ENCODE data around the gene ATP10A.
A peak's percentile ranks its signal among the peaks of the same experiment; 100 is the strongest.

The ATP10A gene

GRCh38 chr15:25890529-25890928 lies 27.4 kb upstream of the ATP10A start:
- in situ Hi-C loops (cut with HindIII; ENCODE audit: low pct_ligation_motif_present, low sequenced_read_pairs): no loop called here
- DNase-seq: no peak

GRCh38 chr15:25887870-25888269 lies 24.7 kb upstream of the ATP10A start:
- no peak overlapping the region for H3K4me3 ChIP-seq (ENCODE audit: low read depth, low read length)
- H3K27ac ChIP-seq: no peak overlapping the region
- H3K36me3 ChIP-seq (replicated peaks): no peaks in the 10 kb centered on the region
- in situ Hi-C loops (cut with HindIII; ENCODE audit: low pct_ligation_motif_present, low sequenced_read_pairs): no loop called here
- DNase-seq: no peak
- TF ChIP-seq CTCF (IDR thresholded peaks at IDR 0.05; ENCODE audit: low read depth, low read length, missing control alignments): no peak
- no peaks in the 10 kb centered on the region for H3K27me3 ChIP-seq (replicated peaks)

More at GRCh38 chr15:25890529-25890928, 27.4 kb upstream of the ATP10A start:
- Histone ChIP-seq H3K4me3 (ENCODE audit: low read depth, low read length) (no peak overlapping the region), H3K27me3 (replicated peaks) (no peaks in the 10 kb centered on the region), H3K36me3 (replicated peaks) (no peaks in the 10 kb centered on the region), H3K27ac (no peak overlapping the region)
- no peak for TF ChIP-seq CTCF (IDR thresholded peaks at IDR 0.05; ENCODE audit: low read depth, low read length, missing control alignments)

GRCh38 chr15:25886498-25887140 lies 23.5 kb upstream of the ATP10A start:
- Histone ChIP-seq H3K27ac (no peak overlapping the region), H3K36me3 (replicated peaks) (no peaks in the 10 kb centered on the region), H3K4me3 (ENCODE audit: low read depth, low read length) (no peak overlapping the region), H3K27me3 (replicated peaks) (no peaks in the 10 kb centered on the region)
- DNase-seq: no peak
- in situ Hi-C loops (cut with HindIII; ENCODE audit: low pct_ligation_motif_present, low sequenced_read_pairs): no loop called here
- no peak for TF ChIP-seq CTCF (IDR thresholded peaks at IDR 0.05; ENCODE audit: low read depth, low read length, missing control alignments)

- H3K27ac ChIP-seq: peak overlapping the region; percentile 64
- TF ChIP-seq CTCF (IDR thresholded peaks at IDR 0.05; ENCODE audit: low read depth, low read length, missing control alignments): no peak
- in situ Hi-C loops (cut with HindIII; ENCODE audit: low pct_ligation_motif_present, low sequenced_read_pairs): no loop called here
- no peaks in the 10 kb centered on the region for H3K27me3 ChIP-seq (replicated peaks)
- H3K36me3 ChIP-seq (replicated peaks): no peaks in the 10 kb centered on the region
- DNase-seq: no peak
- no peak overlapping the region for H3K4me3 ChIP-seq (ENCODE audit: low read depth, low read length)
Measured at GRCh38 chr15:25884370-25884769, 21.2 kb upstream of the ATP10A start.

- in situ Hi-C loops (cut with HindIII; ENCODE audit: low pct_ligation_motif_present, low sequenced_read_pairs): no loop called here
- TF ChIP-seq CTCF (IDR thresholded peaks at IDR 0.05; ENCODE audit: low read depth, low read length, missing control alignments): no peak
- Histone ChIP-seq H3K27ac (peak overlapping the region; percentile 65), H3K4me3 (ENCODE audit: low read depth, low read length) (no peak overlapping the region), H3K36me3 (replicated peaks) (no peaks in the 10 kb centered on the region), H3K27me3 (replicated peaks) (no peaks in the 10 kb centered on the region)
- DNase-seq: peak; percentile 93
Measured at GRCh38 chr15:25883463-25884259, 20.5 kb upstream of the ATP10A start.

All from brain microvascular endothelial cell (primary cell).